Measurements from ENCODE around the gene TSPAN16.

DNA sequence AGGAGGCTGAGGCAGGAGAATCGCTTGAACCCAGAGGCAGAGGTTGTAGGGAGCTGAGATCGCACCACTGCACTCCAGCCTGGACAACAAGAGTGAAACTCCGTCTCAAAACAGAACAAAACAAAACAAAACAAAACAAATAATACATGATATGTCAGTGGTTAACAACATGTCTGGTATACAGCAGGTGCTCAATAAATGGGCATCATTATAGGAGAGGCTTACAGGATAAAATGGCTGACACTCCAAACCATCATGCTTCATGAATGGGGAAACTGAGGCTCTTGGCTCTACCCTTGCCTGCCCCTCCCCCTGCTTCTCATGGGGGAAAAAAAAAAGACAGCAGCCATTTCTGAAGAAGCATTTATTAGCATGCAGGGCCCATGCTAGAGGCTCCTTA, 46.5 kb downstream of the TSPAN16 start:
- no peak for TF ChIP-seq SPI1 (IDR thresholded peaks at IDR 0.05; ENCODE audit: borderline replicate concordance, low read depth)
- TF ChIP-seq, protein P1, sequence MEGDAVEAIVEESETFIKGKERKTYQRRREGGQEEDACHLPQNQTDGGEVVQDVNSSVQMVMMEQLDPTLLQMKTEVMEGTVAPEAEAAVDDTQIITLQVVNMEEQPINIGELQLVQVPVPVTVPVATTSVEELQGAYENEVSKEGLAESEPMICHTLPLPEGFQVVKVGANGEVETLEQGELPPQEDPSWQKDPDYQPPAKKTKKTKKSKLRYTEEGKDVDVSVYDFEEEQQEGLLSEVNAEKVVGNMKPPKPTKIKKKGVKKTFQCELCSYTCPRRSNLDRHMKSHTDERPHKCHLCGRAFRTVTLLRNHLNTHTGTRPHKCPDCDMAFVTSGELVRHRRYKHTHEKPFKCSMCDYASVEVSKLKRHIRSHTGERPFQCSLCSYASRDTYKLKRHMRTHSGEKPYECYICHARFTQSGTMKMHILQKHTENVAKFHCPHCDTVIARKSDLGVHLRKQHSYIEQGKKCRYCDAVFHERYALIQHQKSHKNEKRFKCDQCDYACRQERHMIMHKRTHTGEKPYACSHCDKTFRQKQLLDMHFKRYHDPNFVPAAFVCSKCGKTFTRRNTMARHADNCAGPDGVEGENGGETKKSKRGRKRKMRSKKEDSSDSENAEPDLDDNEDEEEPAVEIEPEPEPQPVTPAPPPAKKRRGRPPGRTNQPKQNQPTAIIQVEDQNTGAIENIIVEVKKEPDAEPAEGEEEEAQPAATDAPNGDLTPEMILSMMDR (IDR thresholded peaks at IDR 0.05; ENCODE audit: insufficient read depth, low read length): no peak

Data from HL-60 (cell line).